Subcutaneous adipose tissue (tissue), 4 donors: Measurements from ENCODE around the gene PYROXD2. TPM values are rescaled to one million over a fixed set of nuclear protein-coding genes. Genes with fewer than 3 reads are reported as not detected.

Experiments
- CTCF ChIP-seq: fragments of 450-650 bp; IDR thresholded peaks from one replicate; pipeline ENCODE4 v1.5.1; 2016; ENCODE audit warnings: low read depth, mild to moderate bottlenecking, control low read depth, antibody characterized with exemption, moderate library complexity
- total RNA-seq, 4 donors: library from RNA; depleted of rRNA; stranded (reverse); fragments of >200 nt; gene quantifications; one replicate each; pipeline ENCODE4 v1.1.0, GENCODE V29; 2016

PYROXD2 gene
- total RNA-seq, 4 donors from 2014 or later, result 11.2 to 23.6 (median 16.0) TPM

- TF ChIP-seq CTCF, result no peak
Measured at GRCh38 chr10:98396096-98397063, 18.6 kb downstream of the PYROXD2 start.

- no peak for TF ChIP-seq CTCF
Measured at GRCh38 chr10:98394851-98395440, 20.0 kb downstream of the PYROXD2 start.

- no peak for TF ChIP-seq CTCF
Measured at GRCh38 chr10:98391578-98391991, 23.4 kb downstream of the PYROXD2 start.

- TF ChIP-seq CTCF, result no peak
Measured at GRCh38 chr10:98391065-98391464, 23.9 kb downstream of the PYROXD2 start.

GRCh38 chr10:98390406-98390805 lies 24.6 kb downstream of the PYROXD2 start:
- no peak for TF ChIP-seq CTCF

- no peak for TF ChIP-seq CTCF
Measured at GRCh38 chr10:98389398-98389797, 25.6 kb downstream of the PYROXD2 start.

GRCh38 chr10:98388101-98388655 lies 26.8 kb downstream of the PYROXD2 start:
- no peak for TF ChIP-seq CTCF
